ENCODE results near the gene CCL28. TPM values are rescaled to one million over a fixed set of nuclear protein-coding genes. Genes with fewer than 3 reads are reported as not detected.
"Not testable (repeated sequence)": the region's sequence is repeated elsewhere in the genome, so short reads cannot be mapped to it uniquely, and the experiment has no call there.

Gene CCL28
- total RNA-seq, 2 donors from 2014 or later: 0.30 to 1.3 TPM

DNA sequence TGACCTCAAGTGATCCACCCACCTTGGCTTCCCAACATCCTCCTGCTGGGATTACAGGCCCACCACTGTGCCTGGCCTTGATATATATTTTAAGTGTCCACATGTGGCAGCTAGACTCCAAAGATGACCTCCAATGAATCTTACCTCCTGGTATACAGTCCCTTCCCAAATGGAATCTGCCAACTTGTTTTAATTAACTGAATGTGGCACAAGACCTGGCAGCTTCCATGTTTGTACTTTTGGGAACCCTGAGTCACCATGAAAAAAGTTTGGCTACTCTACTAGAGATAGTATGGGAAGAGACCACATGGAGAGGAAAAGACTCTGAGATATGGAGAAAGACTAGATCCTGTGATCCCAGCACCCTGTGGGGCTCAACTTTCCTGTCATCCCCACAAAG lies 42.5 kb downstream of the CCL28 start:
- TF ChIP-seq, protein P1, sequence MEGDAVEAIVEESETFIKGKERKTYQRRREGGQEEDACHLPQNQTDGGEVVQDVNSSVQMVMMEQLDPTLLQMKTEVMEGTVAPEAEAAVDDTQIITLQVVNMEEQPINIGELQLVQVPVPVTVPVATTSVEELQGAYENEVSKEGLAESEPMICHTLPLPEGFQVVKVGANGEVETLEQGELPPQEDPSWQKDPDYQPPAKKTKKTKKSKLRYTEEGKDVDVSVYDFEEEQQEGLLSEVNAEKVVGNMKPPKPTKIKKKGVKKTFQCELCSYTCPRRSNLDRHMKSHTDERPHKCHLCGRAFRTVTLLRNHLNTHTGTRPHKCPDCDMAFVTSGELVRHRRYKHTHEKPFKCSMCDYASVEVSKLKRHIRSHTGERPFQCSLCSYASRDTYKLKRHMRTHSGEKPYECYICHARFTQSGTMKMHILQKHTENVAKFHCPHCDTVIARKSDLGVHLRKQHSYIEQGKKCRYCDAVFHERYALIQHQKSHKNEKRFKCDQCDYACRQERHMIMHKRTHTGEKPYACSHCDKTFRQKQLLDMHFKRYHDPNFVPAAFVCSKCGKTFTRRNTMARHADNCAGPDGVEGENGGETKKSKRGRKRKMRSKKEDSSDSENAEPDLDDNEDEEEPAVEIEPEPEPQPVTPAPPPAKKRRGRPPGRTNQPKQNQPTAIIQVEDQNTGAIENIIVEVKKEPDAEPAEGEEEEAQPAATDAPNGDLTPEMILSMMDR (IDR thresholded peaks at IDR 0.05): no peak
- no peak for DNase-seq (ENCODE audit: low spot score)
- no peaks in the 10 kb centered on the region for H3K9me3 ChIP-seq

DNA sequence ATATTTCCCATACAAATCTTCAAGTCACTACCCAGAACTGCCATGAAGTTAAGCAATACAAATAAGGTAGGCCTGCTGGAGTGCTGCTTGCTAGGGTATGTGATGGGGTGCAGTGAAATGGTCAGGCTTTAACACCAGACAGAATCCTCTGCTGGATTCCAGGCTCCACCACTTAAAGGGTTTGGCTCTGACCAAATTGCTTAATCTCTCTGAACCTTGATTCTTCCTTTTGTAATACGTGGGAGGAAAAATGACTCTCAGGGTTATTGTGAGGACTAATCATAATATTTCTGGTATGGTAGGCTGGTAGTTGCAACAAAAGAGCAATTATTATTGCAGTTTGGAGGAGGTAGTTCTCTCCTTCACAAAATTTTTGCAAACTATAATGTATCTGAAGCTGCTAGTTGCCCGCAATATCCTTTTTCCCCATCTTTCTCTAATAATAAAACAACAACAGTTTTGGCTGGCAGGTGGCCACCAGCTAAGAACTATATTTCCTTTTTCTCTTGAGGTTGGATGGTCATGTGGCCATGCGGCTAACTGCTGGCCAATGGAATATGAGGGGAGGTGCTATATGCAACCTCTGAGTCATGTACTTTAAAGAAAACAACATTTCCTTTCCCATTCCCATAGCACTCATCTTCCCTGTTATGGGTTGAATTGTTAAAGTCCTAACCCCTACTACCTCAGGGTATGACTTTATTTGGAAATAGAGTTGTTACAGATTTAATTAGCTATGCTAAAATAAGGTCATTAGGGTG lies 44.1 kb downstream of the CCL28 start:
- Histone ChIP-seq H3K36me3 (no peaks in the 10 kb centered on the region), H3K27ac (no peak overlapping the region), H3K4me1 (no peaks in the 10 kb centered on the region), H3K27me3 (no peaks in the 10 kb centered on the region), H3K4me3 (no peak overlapping the region), H3K9me3 (no peaks in the 10 kb centered on the region)
- TF ChIP-seq, protein P1 (IDR thresholded peaks at IDR 0.05): no peak
- no peak for DNase-seq (ENCODE audit: low spot score)

More for the DNA sequence above, 42.5 kb downstream of the CCL28 start:
- H3K4me3 ChIP-seq: no peak overlapping the region
- no peaks in the 10 kb centered on the region for H3K36me3 ChIP-seq
- no peaks in the 10 kb centered on the region for H3K27me3 ChIP-seq
- H3K27ac ChIP-seq: no peak overlapping the region
- no peaks in the 10 kb centered on the region for H3K4me1 ChIP-seq

DNA sequence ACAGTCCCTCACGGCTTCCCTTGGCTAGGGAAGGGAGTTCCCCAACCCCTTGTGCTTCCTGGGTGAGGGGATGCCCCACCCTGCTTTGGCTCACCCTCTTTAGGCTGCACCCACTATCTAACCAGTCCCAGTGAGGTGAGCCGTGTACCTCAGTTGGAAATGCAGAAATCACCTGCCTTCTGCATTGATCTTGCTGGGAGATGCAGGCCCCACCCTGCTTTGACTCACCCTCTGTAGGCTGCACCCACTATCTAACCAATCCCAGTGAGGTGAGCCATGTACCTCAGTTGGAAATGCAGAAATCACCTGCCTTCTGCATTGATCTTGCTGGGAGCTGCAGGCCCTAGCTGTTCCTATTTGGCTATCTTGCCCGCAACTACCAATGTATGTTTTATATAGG lies 44.7 kb downstream of the CCL28 start:
- TF ChIP-seq, protein P1 (IDR thresholded peaks at IDR 0.05): no peak
- H3K27me3 ChIP-seq: no peaks in the 10 kb centered on the region
- no peaks in the 10 kb centered on the region for H3K4me1 ChIP-seq
- no peaks in the 10 kb centered on the region for H3K36me3 ChIP-seq
- H3K27ac ChIP-seq: no peak overlapping the region
- no peak overlapping the region for H3K4me3 ChIP-seq
- H3K9me3 ChIP-seq: no peaks in the 10 kb centered on the region
- DNase-seq (ENCODE audit: low spot score): no peak

DNA sequence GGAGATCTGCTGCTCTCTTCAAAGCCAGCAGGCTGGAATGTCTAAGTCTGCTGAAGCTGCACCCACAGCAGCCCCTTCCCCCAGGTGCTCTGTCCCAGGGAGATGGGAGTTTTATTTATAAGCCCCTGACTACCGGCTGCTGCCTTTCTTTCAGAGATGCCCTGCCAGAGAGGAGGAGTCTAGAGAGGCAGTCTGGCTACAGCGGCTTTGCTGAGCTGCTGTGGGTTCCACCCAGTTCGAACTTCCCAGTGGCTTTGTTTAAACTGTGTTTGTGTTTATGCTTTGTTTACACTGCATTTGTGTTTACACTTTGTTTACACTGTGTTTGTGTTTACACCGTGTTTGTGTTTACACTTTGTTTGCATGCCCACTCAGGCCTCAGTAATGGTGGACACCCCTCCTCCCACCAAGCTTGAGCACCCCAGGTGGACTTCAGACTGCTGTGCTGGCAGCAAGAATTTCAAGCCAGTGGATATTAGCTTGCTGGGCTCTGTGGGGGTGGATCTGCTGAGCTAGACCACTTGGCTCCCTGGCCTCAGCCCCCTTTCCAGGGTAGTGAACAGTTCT lies 45.4 kb downstream of the CCL28 start:
- not testable (repeated sequence) for H3K9me3 ChIP-seq; H3K27ac ChIP-seq; H3K27me3 ChIP-seq; H3K4me1 ChIP-seq; H3K4me3 ChIP-seq; H3K36me3 ChIP-seq; DNase-seq (ENCODE audit: low spot score)

DNA sequence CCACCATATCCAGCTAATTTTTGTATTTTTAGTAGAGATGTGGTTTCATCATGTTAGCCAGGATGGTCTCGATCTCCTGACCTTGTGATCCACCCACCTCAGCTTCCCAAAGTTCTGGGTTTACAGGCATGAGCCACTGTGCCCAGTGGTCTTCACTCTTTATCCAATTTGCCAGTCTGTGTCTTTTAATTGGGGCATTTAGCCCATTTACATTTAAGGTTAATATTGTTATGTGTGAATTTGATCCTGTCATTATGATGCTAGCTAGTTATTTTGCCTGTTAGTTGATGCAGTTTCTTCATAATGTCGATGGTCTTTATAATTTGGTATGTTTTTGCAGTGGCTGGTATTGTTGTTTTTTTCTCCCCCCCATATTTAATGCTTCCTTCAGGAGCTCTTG lies 47.0 kb downstream of the CCL28 start:
- H3K9me3 ChIP-seq; H3K36me3 ChIP-seq; H3K27ac ChIP-seq; DNase-seq (ENCODE audit: low spot score); H3K4me1 ChIP-seq; H3K27me3 ChIP-seq; H3K4me3 ChIP-seq: not testable (repeated sequence)

DNA sequence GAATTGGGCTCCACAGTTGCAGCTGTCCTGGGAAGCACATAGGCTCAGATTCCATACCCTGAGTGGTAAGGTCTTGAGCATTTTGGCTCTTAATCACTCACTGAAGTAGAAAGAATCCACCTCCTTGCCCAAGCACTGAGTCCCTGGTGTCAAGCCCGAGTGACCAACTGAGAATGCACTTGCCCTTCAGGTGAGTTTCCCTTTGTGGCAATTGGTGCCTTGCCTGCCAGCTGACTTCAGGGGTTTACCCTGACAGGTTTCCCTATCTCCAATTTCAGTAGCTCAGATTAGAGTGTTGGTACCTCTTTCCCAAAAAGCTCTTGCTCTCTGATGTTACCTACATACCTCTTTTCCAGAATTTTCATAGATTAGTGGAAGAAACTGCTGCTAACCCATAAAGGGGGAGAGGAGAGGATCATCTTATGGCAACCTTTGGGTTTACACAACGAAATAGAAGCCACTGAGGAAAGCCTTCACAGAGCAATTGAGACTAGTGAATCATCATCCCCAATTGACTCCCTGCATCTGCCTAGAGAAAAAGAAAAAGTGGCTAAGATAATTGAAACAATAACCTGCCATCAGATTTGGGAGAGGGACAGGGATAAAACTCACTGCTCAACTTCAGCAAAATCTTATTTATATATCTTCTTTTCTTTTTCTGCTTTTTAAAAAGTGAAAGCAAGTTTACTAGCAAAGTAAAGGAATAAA lies 48.6 kb downstream of the CCL28 start:
- H3K4me3 ChIP-seq: no peak overlapping the region
- no peak overlapping the region for H3K27ac ChIP-seq
- TF ChIP-seq, protein P1 (IDR thresholded peaks at IDR 0.05): no peak
- no peaks in the 10 kb centered on the region for H3K4me1 ChIP-seq
- H3K36me3 ChIP-seq: no peaks in the 10 kb centered on the region
- no peak for DNase-seq (ENCODE audit: low spot score)
- H3K9me3 ChIP-seq: peaks cover 0 to 13% of the 10 kb centered on the region in 2 donors
- no peaks in the 10 kb centered on the region for H3K27me3 ChIP-seq
